Upper lobe of left lung (tissue), 4 donors: ENCODE data around the gene SLCO1B3.

ENCODE experiments used
- CTCF ChIP-seq, 6 experiments: fragments of 450-650 bp in 4 of 6; fragments of 200-600 bp in 2 of 6; sonication (generic) in 2 of 6; IDR thresholded peaks; one replicate each; pipeline ENCODE4 v1.5.1; 2016 to 2019; ENCODE audit warnings: antibody characterized with exemption in 6 of 6
- EP300 ChIP-seq, 4 donors: sonication (generic); formaldehyde crosslinking; IDR thresholded peaks; one replicate each; pipeline ENCODE4 v1.5.1; 2017; ENCODE audit warnings: antibody characterized with exemption in 4 of 4, control low read depth in 2 of 4
- POLR2A ChIP-seq, 4 donors: fragments of 450-650 bp; IDR thresholded peaks; one replicate each; pipeline ENCODE4 v1.5.1; 2016 to 2017; ENCODE audit warnings: antibody characterized with exemption in 4 of 4, mild to moderate bottlenecking in 2 of 4
- POLR2AphosphoS5 ChIP-seq, 2 donors: sonication (generic); formaldehyde crosslinking; IDR thresholded peaks; one replicate each; pipeline ENCODE4 v1.5.1; 2017; ENCODE audit warnings: antibody characterized with exemption in 2 of 2

- no peak for TF ChIP-seq CTCF (IDR thresholded peaks at IDR 0.05)
- TF ChIP-seq POLR2AphosphoS5 (IDR thresholded peaks at IDR 0.05): no peak
- TF ChIP-seq POLR2A (IDR thresholded peaks at IDR 0.05): no peak
- no peak for TF ChIP-seq EP300 (IDR thresholded peaks at IDR 0.05)
Measured at GRCh38 chr12:20931894-20932293, 121.4 kb downstream of the SLCO1B3 start.
